HCT116 (cell line): Measurements from ENCODE around the gene STK24.

Experiments
- CEBPB ChIP-seq: IDR thresholded peaks from 2 replicates; pipeline ENCODE4 v1.6.1; 2012; ENCODE audit warnings: low read depth
- EGR1 ChIP-seq: IDR thresholded peaks from 2 replicates; pipeline ENCODE4 v1.6.1; 2012; ENCODE audit warnings: low read depth
- ELF1 ChIP-seq: IDR thresholded peaks from 2 replicates; pipeline ENCODE4 v1.6.1; 2012; ENCODE audit warnings: low read depth, borderline replicate concordance
- EZH2phosphoT487 ChIP-seq: fragments of 200-600 bp; IDR thresholded peaks from 2 replicates; pipeline ENCODE4 v1.6.1; 2018; ENCODE audit warnings: antibody characterized with exemption, borderline replicate concordance
- MAX ChIP-seq: IDR thresholded peaks from 2 replicates; pipeline ENCODE4 v1.6.1; 2012
- POLR2A ChIP-seq: IDR thresholded peaks from 2 replicates; pipeline ENCODE4 v1.7.0; 2011; ENCODE audit warnings: borderline replicate concordance; ENCODE audit not compliant: insufficient read depth, insufficient read length; ENCODE audit errors: extremely low read depth
- POLR2AphosphoS5 ChIP-seq: IDR thresholded peaks from 2 replicates; pipeline ENCODE4 v1.6.1; 2011; ENCODE audit warnings: mild to moderate bottlenecking, low read depth, low read length, moderate library complexity
- RAD21 ChIP-seq: IDR thresholded peaks from 2 replicates; pipeline ENCODE4 v1.6.1; 2012; ENCODE audit warnings: low read depth, mild to moderate bottlenecking
- TCF7L2 ChIP-seq: IDR thresholded peaks from 2 replicates; pipeline ENCODE4 v1.7.0; 2011; ENCODE audit warnings: borderline replicate concordance, inconsistent platforms; ENCODE audit not compliant: insufficient read depth, insufficient read length; ENCODE audit errors: extremely low read depth
- TF ChIP-seq, protein P1 (sequence below), 3 experiments: fragments of 200-600 bp in 1 of 3; sonication (generic) in 1 of 3; IDR thresholded peaks in 2 of 3; conservative IDR thresholded peaks in 1 of 3; 2 replicates each; pipeline ENCODE4 v1.5.1; 2012 to 2017; ENCODE audit warnings: low read depth in 2 of 3, low read length in 2 of 3, antibody characterized with exemption in 1 of 3, borderline replicate concordance in 1 of 3, control low read depth in 1 of 3, mild to moderate bottlenecking in 1 of 3, mixed read lengths in 1 of 3, mixed run types in 1 of 3, moderate library complexity in 1 of 3; ENCODE audit not compliant: insufficient read depth in 1 of 3
- TF ChIP-seq, protein P2 (sequence below): IDR thresholded peaks from 2 replicates; pipeline ENCODE4 v1.6.1; 2012
- TF ChIP-seq, protein P3 (sequence below): IDR thresholded peaks from 2 replicates; pipeline ENCODE4 v1.6.1; 2012; ENCODE audit warnings: low read depth

DNA sequence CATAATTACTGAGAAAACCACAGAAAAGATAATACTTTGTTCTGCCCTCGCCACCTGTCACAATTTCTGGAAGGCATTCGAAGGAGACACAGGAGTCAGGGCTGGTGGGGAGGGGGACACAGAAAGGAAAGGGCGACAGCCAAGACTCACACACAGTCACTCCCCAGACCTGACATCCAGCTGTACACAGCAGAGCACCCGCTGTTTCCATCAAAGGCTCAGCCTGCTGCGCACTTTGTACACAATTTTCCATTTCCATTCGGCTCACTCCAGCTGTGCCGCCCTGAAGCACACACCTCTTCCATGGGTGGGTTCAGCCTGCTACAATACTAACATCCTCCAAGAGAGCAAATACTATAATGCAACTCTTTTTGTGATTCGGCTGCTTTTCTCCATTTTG is 38.0 kb downstream of the STK24 start:
- TF ChIP-seq POLR2AphosphoS5 (no peak), POLR2A (no peak), CEBPB (no peak), MAX (no peak), ELF1 (no peak), RAD21 (no peak), TCF7L2 (no peak), EGR1 (no peak), EZH2phosphoT487 (no peak)
- TF ChIP-seq, protein P1, sequence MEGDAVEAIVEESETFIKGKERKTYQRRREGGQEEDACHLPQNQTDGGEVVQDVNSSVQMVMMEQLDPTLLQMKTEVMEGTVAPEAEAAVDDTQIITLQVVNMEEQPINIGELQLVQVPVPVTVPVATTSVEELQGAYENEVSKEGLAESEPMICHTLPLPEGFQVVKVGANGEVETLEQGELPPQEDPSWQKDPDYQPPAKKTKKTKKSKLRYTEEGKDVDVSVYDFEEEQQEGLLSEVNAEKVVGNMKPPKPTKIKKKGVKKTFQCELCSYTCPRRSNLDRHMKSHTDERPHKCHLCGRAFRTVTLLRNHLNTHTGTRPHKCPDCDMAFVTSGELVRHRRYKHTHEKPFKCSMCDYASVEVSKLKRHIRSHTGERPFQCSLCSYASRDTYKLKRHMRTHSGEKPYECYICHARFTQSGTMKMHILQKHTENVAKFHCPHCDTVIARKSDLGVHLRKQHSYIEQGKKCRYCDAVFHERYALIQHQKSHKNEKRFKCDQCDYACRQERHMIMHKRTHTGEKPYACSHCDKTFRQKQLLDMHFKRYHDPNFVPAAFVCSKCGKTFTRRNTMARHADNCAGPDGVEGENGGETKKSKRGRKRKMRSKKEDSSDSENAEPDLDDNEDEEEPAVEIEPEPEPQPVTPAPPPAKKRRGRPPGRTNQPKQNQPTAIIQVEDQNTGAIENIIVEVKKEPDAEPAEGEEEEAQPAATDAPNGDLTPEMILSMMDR (IDR thresholded peaks at IDR 0.05 in 2 of 3, conservative IDR thresholded peaks at IDR 0.05 in 1 of 3; ENCODE audit: borderline replicate concordance in 1 of 3, insufficient read depth in 1 of 3, low read depth in 2 of 3, low read length in 2 of 3), result no peak
- TF ChIP-seq, protein P2, sequence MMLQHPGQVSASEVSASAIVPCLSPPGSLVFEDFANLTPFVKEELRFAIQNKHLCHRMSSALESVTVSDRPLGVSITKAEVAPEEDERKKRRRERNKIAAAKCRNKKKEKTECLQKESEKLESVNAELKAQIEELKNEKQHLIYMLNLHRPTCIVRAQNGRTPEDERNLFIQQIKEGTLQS, result no peak
- TF ChIP-seq, protein P3, sequence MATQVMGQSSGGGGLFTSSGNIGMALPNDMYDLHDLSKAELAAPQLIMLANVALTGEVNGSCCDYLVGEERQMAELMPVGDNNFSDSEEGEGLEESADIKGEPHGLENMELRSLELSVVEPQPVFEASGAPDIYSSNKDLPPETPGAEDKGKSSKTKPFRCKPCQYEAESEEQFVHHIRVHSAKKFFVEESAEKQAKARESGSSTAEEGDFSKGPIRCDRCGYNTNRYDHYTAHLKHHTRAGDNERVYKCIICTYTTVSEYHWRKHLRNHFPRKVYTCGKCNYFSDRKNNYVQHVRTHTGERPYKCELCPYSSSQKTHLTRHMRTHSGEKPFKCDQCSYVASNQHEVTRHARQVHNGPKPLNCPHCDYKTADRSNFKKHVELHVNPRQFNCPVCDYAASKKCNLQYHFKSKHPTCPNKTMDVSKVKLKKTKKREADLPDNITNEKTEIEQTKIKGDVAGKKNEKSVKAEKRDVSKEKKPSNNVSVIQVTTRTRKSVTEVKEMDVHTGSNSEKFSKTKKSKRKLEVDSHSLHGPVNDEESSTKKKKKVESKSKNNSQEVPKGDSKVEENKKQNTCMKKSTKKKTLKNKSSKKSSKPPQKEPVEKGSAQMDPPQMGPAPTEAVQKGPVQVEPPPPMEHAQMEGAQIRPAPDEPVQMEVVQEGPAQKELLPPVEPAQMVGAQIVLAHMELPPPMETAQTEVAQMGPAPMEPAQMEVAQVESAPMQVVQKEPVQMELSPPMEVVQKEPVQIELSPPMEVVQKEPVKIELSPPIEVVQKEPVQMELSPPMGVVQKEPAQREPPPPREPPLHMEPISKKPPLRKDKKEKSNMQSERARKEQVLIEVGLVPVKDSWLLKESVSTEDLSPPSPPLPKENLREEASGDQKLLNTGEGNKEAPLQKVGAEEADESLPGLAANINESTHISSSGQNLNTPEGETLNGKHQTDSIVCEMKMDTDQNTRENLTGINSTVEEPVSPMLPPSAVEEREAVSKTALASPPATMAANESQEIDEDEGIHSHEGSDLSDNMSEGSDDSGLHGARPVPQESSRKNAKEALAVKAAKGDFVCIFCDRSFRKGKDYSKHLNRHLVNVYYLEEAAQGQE, result no peak
